Inferior parietal cortex (tissue), 1 donor: ENCODE data around the gene ACSM4.
A peak's percentile ranks its signal among the peaks of the same experiment; 100 is the strongest.
"Not testable (repeated sequence)": the region's sequence is repeated elsewhere in the genome, so short reads cannot be mapped to it uniquely, and the experiment has no call there.

Source experiments
- DNase-seq: peaks from one replicate; pipeline ENCODE4 v3.0.0-alpha.2; 2016; ENCODE audit errors: extremely low spot score

The ACSM4 gene

GRCh38 chr12:7303772-7304171 is at the start of gene ACSM4:
TSS of gene ACSM4 (plus strand) at chr12:7304072. CDS start at chr12:7304332, 260 bp downstream.
- DNase-seq, result no peak

GRCh38 chr12:7259060-7259459 is 44.8 kb upstream of the ACSM4 start:
- no peak for DNase-seq

GRCh38 chr12:7264538-7264937 is 39.3 kb upstream of the ACSM4 start:
- no peak for DNase-seq

- DNase-seq, result no peak
Observed at GRCh38 chr12:7265251-7265650, 38.6 kb upstream of the ACSM4 start.

GRCh38 chr12:7269273-7269672 is 34.6 kb upstream of the ACSM4 start:
- DNase-seq, result no peak

- no peak for DNase-seq
Observed at GRCh38 chr12:7271893-7272514, 31.9 kb upstream of the ACSM4 start.

- DNase-seq, result not testable (repeated sequence)
Observed at GRCh38 chr12:7275482-7275881, 28.4 kb upstream of the ACSM4 start.

- DNase-seq, result no peak
Observed at GRCh38 chr12:7282844-7283243, 21.0 kb upstream of the ACSM4 start.

GRCh38 chr12:7289743-7290142 is 14.1 kb upstream of the ACSM4 start:
- no peak for DNase-seq

- DNase-seq, result not testable (repeated sequence)
Observed at GRCh38 chr12:7290588-7290987, 13.3 kb upstream of the ACSM4 start.

- no peak for DNase-seq
Observed at GRCh38 chr12:7292300-7292699, 11.6 kb upstream of the ACSM4 start.

- DNase-seq, result peak; percentile 27
Observed at GRCh38 chr12:7293670-7294069, 10.2 kb upstream of the ACSM4 start.

GRCh38 chr12:7295529-7295928 is 8.3 kb upstream of the ACSM4 start:
- no peak for DNase-seq

- DNase-seq, result no peak
Observed at GRCh38 chr12:7297865-7298264, 6.0 kb upstream of the ACSM4 start.

- no peak for DNase-seq
Observed at GRCh38 chr12:7302266-7302986, 1.4 kb upstream of the ACSM4 start.

GRCh38 chr12:7303230-7303629 is 642 bp upstream of the ACSM4 start:
- no peak for DNase-seq

GRCh38 chr12:7304456-7304855 is 584 bp downstream of the ACSM4 start:
- no peak for DNase-seq

- DNase-seq, result no peak
Observed at GRCh38 chr12:7310070-7310469, 6.2 kb downstream of the ACSM4 start.

- DNase-seq, result no peak
Observed at GRCh38 chr12:7319930-7320329, 16.1 kb downstream of the ACSM4 start.

GRCh38 chr12:7321624-7322023 is 17.8 kb downstream of the ACSM4 start:
- DNase-seq, result no peak

- no peak for DNase-seq
Observed at GRCh38 chr12:7322599-7322998, 18.7 kb downstream of the ACSM4 start.

- no peak for DNase-seq
Observed at GRCh38 chr12:7324176-7324575, 20.3 kb downstream of the ACSM4 start.

- no peak for DNase-seq
Observed at GRCh38 chr12:7327918-7328317, 24.0 kb downstream of the ACSM4 start.

GRCh38 chr12:7337790-7338189 is 33.9 kb downstream of the ACSM4 start:
- DNase-seq, result not testable (repeated sequence)
